Breast epithelium (tissue), 3 donors: ENCODE data around the gene ANKRD11.

Experiments used
- POLR2A ChIP-seq: fragments of 450-650 bp; IDR thresholded peaks from one replicate; pipeline ENCODE4 v1.6.1; 2016; ENCODE audit warnings: antibody characterized with exemption, mild to moderate bottlenecking, moderate library complexity
- POLR2AphosphoS5 ChIP-seq, 3 donors: sonication (generic); formaldehyde crosslinking; IDR thresholded peaks; one replicate each; pipeline ENCODE4 v1.6.1; 2017; ENCODE audit warnings: antibody characterized with exemption in 3 of 3
- TF ChIP-seq, protein P1 (sequence below), 3 donors: fragments of 450-650 bp; IDR thresholded peaks; one replicate each; pipeline ENCODE4 v1.5.1; 2016 to 2017; ENCODE audit warnings: antibody characterized with exemption in 3 of 3, mild to moderate bottlenecking in 3 of 3, moderate library complexity in 3 of 3

DNA sequence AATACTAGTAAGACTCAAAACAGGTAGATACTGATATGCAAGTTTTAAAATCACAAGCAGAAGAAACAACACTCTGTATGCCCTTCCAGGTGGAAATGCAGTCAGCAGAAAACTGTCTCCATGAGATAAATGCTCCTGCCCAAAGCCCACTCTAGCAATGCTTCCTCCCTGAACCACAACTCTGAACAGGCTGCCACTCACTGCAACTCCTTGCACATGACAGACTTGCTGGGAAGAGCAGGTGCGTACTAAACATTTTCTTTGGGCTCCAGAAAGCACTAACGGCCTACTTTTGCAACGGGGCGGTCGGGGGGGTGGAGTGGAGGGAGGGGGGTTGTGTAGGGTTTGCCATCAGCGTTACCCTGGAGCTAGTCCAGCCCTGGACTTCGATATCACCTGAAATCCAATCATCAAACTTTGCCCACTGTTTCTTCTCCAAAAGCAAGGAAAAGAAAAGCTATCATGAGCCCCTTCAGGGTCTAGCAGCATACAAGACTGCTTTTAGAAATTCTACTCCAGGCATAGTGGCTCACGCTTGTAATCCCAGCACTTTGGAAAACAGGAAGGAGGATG lies 46.1 kb downstream of the ANKRD11 start:
- TF ChIP-seq POLR2A (no peak), POLR2AphosphoS5 (IDR thresholded peaks at IDR 0.05) (no peak)
- TF ChIP-seq, protein P1, sequence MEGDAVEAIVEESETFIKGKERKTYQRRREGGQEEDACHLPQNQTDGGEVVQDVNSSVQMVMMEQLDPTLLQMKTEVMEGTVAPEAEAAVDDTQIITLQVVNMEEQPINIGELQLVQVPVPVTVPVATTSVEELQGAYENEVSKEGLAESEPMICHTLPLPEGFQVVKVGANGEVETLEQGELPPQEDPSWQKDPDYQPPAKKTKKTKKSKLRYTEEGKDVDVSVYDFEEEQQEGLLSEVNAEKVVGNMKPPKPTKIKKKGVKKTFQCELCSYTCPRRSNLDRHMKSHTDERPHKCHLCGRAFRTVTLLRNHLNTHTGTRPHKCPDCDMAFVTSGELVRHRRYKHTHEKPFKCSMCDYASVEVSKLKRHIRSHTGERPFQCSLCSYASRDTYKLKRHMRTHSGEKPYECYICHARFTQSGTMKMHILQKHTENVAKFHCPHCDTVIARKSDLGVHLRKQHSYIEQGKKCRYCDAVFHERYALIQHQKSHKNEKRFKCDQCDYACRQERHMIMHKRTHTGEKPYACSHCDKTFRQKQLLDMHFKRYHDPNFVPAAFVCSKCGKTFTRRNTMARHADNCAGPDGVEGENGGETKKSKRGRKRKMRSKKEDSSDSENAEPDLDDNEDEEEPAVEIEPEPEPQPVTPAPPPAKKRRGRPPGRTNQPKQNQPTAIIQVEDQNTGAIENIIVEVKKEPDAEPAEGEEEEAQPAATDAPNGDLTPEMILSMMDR (IDR thresholded peaks at IDR 0.05): no peak
